ENCODE results near the gene TIGAR.

TIGAR gene

DNA sequence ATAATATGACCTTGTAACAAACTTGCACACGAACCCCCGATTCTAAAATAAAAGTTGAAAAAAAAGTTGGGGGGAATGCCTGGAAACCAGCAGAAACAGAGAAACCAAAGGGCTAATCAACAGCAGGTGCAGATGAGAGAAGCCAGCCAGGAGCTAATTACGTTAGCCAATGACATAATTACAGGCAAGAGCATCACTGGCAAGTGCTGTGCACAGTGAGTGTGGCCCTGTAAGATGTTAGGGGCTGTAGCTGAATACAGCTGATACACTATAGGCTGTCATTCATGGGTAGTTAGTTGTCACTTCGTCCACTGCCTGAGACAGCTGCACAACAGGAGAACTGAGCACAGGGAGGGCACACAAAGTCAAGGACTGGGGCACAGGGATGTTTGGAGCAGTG lies 65.8 kb downstream of the TIGAR start:
- no peak for DNase-seq

- DNase-seq = no peak
These were observed 66.6 kb downstream of the TIGAR start for GRCh38 chr12:4387607-4388006.

DNA sequence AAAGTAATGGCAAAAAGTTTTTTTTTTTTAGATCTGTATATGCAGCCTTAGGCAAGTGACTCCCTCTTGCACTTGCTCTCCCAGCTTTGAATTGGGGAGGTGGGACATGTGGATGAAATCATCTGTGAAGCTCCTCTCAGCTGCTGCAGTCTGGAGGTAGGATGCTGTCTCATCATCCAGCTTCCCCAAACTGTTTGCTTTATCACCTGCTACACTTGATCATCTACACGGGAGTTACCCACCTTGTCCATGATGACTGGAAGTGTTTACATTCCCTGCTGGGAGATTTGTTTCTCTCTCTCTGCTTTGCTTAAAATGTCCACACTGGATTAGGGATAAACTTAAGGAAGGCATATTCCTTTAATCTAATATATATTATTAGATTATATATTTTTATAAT lies 67.0 kb downstream of the TIGAR start:
- no peak for DNase-seq

DNA sequence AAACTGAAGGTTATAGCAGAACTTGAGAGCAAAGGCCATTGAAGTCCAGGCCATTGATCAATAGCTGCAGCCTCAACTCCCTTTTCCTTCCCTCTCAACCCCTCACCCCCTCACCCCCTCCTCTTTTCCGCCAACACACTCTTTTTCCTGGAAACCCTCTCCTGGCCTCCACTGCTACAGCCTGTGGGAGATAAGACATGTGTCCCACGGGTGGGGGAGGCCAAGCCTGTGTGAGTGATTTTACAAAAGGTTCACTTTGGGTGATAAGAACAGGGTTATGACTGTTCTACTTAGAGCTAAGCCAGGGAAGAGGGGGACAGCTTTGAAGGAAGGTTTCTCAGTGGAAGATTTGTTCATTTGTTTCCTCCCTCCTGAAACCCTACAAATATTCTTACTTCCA lies 67.6 kb downstream of the TIGAR start:
- DNase-seq = no peak

DNA sequence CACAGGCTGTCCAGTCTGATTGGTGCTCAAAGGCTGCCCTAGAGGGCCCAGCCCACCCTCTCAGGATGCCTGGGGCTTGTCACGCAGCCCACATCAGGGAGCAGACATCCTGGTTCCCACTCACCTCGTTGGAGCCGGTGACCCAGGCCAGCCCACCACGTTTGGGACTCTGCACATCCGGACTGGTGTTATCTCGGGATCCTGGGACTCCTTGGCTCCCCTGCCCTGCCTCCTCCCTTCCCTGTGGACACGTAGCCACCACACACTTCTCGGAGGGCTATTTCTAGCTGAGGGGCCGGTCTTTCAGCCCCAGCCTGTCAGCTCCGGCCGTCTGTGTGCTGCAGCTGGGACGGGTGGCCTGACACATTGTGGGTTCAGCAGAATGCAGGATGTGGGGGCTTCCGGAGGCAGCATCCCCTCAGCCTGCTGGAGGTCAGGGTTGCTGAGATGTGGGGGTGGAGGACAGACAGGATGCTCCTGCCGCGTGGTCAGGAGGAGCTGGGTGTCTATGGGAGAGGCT lies 71.3 kb downstream of the TIGAR start:
- DNase-seq = no peak

DNA sequence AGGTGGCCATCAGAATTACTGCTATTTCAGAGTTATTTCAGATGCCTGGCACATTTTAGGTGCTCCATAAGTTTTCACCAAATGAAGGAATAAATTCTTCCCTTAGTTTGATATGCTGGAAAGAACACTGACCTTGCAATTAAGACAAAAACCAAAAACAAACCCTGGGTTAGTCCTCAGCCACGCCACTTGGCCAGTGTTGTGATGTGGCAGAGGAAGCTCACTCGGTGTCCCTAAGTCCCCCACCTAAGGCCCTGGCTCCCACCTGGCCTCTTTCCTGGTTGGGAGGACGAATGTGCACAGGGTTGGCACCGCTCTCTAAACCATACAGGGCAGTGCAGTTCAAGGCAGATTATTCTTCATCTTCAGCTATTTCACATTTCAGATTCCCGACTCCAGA lies 72.2 kb downstream of the TIGAR start:
- no peak for DNase-seq

- DNase-seq = no peak
These were observed 74.8 kb downstream of the TIGAR start for GRCh38 chr12:4395818-4396217.

GRCh38 chr12:4401117-4401516 lies 80.1 kb downstream of the TIGAR start:
- DNase-seq = no peak

DNA sequence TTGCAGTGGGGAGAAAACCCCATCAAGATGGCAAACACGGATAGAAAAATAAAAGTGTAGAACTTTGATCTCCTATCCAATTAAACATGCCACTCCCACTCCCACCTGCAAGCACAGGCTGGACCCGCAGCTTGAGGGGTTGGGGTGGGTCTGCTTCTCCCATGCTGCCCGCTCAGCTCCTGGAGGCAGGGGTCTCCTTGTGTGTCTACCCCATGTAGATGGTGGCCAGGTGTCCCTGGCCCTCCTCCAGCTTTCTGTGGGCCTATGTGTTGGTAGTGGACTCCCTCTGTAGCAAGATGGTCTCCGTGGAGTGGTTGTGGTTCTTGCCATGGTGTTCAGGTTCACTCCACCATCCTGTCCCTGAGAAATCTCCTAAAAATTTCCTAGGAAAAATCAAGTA lies 82.0 kb downstream of the TIGAR start:
- DNase-seq = no peak
